Stomach (tissue), 4 donors: ENCODE measurements around the gene NAALADL2.

Experiments
- CTCF ChIP-seq, 7 experiments: fragments of 450-650 bp in 4 of 7; fragments of 200-600 bp in 3 of 7; sonication (generic) in 3 of 7; IDR thresholded peaks; one replicate each; pipeline ENCODE4 v1.5.1; 2016 to 2019; ENCODE audit warnings: antibody characterized with exemption in 7 of 7, control low read depth in 2 of 7, mild to moderate bottlenecking in 1 of 7
- POLR2A ChIP-seq, 4 donors: fragments of 450-650 bp; IDR thresholded peaks; one replicate each; pipeline ENCODE4 v1.6.1; 2016; ENCODE audit warnings: antibody characterized with exemption in 4 of 4, control low read depth in 2 of 4, mild to moderate bottlenecking in 1 of 4, moderate library complexity in 1 of 4

GRCh38 chr3:175316799-175317198, 457.7 kb downstream of the NAALADL2 start:
- no peak for TF ChIP-seq POLR2A (IDR thresholded peaks at IDR 0.05)
- TF ChIP-seq CTCF (IDR thresholded peaks at IDR 0.05) = no peak
